ENCODE measurements around the gene LETM1. TPM values are rescaled to one million over a fixed set of nuclear protein-coding genes. Genes with fewer than 3 reads are reported as not detected.

The LETM1 gene
- total and polyA plus RNA-seq, 4 donors, result 6.8 to 25.6 (median 18.9) TPM

DNA sequence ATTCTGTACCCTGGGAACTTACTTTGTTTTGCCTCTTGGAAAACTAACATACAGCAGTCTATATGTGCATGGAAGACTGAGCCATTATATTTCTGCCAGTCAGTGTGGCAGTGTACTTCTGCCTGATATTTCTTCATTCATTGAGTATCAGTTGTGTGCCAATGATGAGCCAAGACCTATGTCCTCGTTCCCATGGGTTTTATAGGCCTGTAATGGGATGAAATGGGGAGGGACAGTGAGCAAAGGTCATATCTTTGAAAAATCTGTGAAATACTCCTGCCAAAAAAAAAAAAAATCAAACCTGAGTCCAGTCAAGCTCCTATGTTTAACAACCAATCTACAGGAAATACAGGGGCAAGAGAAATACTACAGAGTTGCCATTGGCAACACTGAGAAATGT lies 24.4 kb upstream of the LETM1 start:
- Histone ChIP-seq H3K36me3 (ENCODE audit: control insufficient read depth in 1 of 2, insufficient read depth in 2 of 2, low read length in 1 of 2) (no peaks in the 10 kb centered on the region), H3K9me3 (ENCODE audit: control insufficient read depth, low read length) (no peaks in the 10 kb centered on the region), H3K4me1 (ENCODE audit: control insufficient read depth in 1 of 2, insufficient read depth in 2 of 2, low read length in 2 of 2) (no peaks in the 10 kb centered on the region), H3K27me3 (ENCODE audit: control insufficient read depth in 1 of 2, insufficient read depth in 2 of 2, low read length in 1 of 2) (no peaks in the 10 kb centered on the region), H3K4me3 (ENCODE audit: low read length in 2 of 2) (no peak overlapping the region), H3K27ac (ENCODE audit: low read depth in 1 of 2, low read length in 2 of 2) (no peak overlapping the region)
- intact Hi-C loops (cut with DNase I), result no loop called here
- no peak for DNase-seq
- no peak for ATAC-seq (ENCODE audit: low FRiP score)
- 82 to 92% methylated on average over 1 of the region's 1 CpG for WGBS, 2 donors

- Histone ChIP-seq H3K4me3 (ENCODE audit: low read length in 2 of 2) (no peak overlapping the region), H3K9me3 (ENCODE audit: control insufficient read depth, low read length) (no peaks in the 10 kb centered on the region), H3K4me1 (ENCODE audit: control insufficient read depth in 1 of 2, insufficient read depth in 2 of 2, low read length in 2 of 2) (no peaks in the 10 kb centered on the region), H3K27ac (ENCODE audit: low read depth in 1 of 2, low read length in 2 of 2) (no peak overlapping the region), H3K27me3 (ENCODE audit: control insufficient read depth in 1 of 2, insufficient read depth in 2 of 2, low read length in 1 of 2) (no peaks in the 10 kb centered on the region), H3K36me3 (ENCODE audit: control insufficient read depth in 1 of 2, insufficient read depth in 2 of 2, low read length in 1 of 2) (no peaks in the 10 kb centered on the region)
- ATAC-seq (ENCODE audit: low FRiP score) (no peak), DNase-seq (peak in 1 of 2 donors; percentile 9)
- WGBS, 2 donors, result 91 to 93% methylated on average over 4 of the region's 4 CpGs
- intact Hi-C loops (cut with DNase I), result no loop called here
Observed at GRCh38 chr4:1879485-1879884, 23.5 kb upstream of the LETM1 start.

- H3K4me3 ChIP-seq (ENCODE audit: low read length in 2 of 2), result no peak overlapping the region
- 92 to 96% methylated on average over 3 of the region's 3 CpGs for whole genome bisulfite sequencing, 2 donors
- no peaks in the 10 kb centered on the region for H3K27me3 ChIP-seq (ENCODE audit: control insufficient read depth in 1 of 2, insufficient read depth in 2 of 2, low read length in 1 of 2)
- no peaks in the 10 kb centered on the region for H3K4me1 ChIP-seq (ENCODE audit: control insufficient read depth in 1 of 2, insufficient read depth in 2 of 2, low read length in 2 of 2)
- ATAC-seq (ENCODE audit: low FRiP score) (no peak), DNase-seq (peak in 1 of 2 donors; percentile 5)
- H3K36me3 ChIP-seq (ENCODE audit: control insufficient read depth in 1 of 2, insufficient read depth in 2 of 2, low read length in 1 of 2), result no peaks in the 10 kb centered on the region
- intact Hi-C loops (cut with DNase I), result no loop called here
- no peaks in the 10 kb centered on the region for H3K9me3 ChIP-seq (ENCODE audit: control insufficient read depth, low read length)
- H3K27ac ChIP-seq (ENCODE audit: low read depth in 1 of 2, low read length in 2 of 2), result no peak overlapping the region
Observed at GRCh38 chr4:1874201-1874600, 18.2 kb upstream of the LETM1 start.

GRCh38 chr4:1873776-1874175 lies 17.8 kb upstream of the LETM1 start:
- intact Hi-C loops (cut with DNase I), result no loop called here
- no peak overlapping the region for H3K27ac ChIP-seq (ENCODE audit: low read depth in 1 of 2, low read length in 2 of 2)
- H3K9me3 ChIP-seq (ENCODE audit: control insufficient read depth, low read length), result no peaks in the 10 kb centered on the region
- H3K36me3 ChIP-seq (ENCODE audit: control insufficient read depth in 1 of 2, insufficient read depth in 2 of 2, low read length in 1 of 2), result no peaks in the 10 kb centered on the region
- 79 to 87% methylated on average over 3 of the region's 3 CpGs for WGBS, 2 donors
- H3K4me1 ChIP-seq (ENCODE audit: control insufficient read depth in 1 of 2, insufficient read depth in 2 of 2, low read length in 2 of 2), result no peaks in the 10 kb centered on the region
- DNase-seq (peak; percentile 1 to 2), ATAC-seq (ENCODE audit: low FRiP score) (no peak)
- no peak overlapping the region for H3K4me3 ChIP-seq (ENCODE audit: low read length in 2 of 2)
- H3K27me3 ChIP-seq (ENCODE audit: control insufficient read depth in 1 of 2, insufficient read depth in 2 of 2, low read length in 1 of 2), result no peaks in the 10 kb centered on the region

- H3K4me3 ChIP-seq (ENCODE audit: low read length in 2 of 2), result no peak overlapping the region
Observed at GRCh38 chr4:1873291-1873690, 17.3 kb upstream of the LETM1 start.

GRCh38 chr4:1872870-1873269 lies 16.9 kb upstream of the LETM1 start:
- Histone ChIP-seq H3K27me3 (ENCODE audit: control insufficient read depth in 1 of 2, insufficient read depth in 2 of 2, low read length in 1 of 2) (no peaks in the 10 kb centered on the region), H3K27ac (ENCODE audit: low read depth in 1 of 2, low read length in 2 of 2) (no peak overlapping the region), H3K36me3 (ENCODE audit: control insufficient read depth in 1 of 2, insufficient read depth in 2 of 2, low read length in 1 of 2) (no peaks in the 10 kb centered on the region), H3K4me3 (ENCODE audit: low read length in 2 of 2) (peak overlapping the region in 1 of 2 donors; percentile 12), H3K4me1 (ENCODE audit: control insufficient read depth in 1 of 2, insufficient read depth in 2 of 2, low read length in 2 of 2) (no peaks in the 10 kb centered on the region), H3K9me3 (ENCODE audit: control insufficient read depth, low read length) (no peaks in the 10 kb centered on the region)
- no peak for ATAC-seq (ENCODE audit: low FRiP score)
- DNase-seq, result no peak
- WGBS, 2 donors, result 21 to 27% methylated on average over 3 of the region's 3 CpGs
- intact Hi-C loops (cut with DNase I), result no loop called here

More at GRCh38 chr4:1873291-1873690, 17.3 kb upstream of the LETM1 start:
- 61 to 65% methylated on average over 4 of the region's 4 CpGs for WGBS, 2 donors
- intact Hi-C loops (cut with DNase I), result no loop called here
- Histone ChIP-seq H3K27ac (ENCODE audit: low read depth in 1 of 2, low read length in 2 of 2) (no peak overlapping the region), H3K36me3 (ENCODE audit: control insufficient read depth in 1 of 2, insufficient read depth in 2 of 2, low read length in 1 of 2) (no peaks in the 10 kb centered on the region), H3K27me3 (ENCODE audit: control insufficient read depth in 1 of 2, insufficient read depth in 2 of 2, low read length in 1 of 2) (no peaks in the 10 kb centered on the region), H3K4me1 (ENCODE audit: control insufficient read depth in 1 of 2, insufficient read depth in 2 of 2, low read length in 2 of 2) (no peaks in the 10 kb centered on the region), H3K9me3 (ENCODE audit: control insufficient read depth, low read length) (no peaks in the 10 kb centered on the region)
- peak in 1 of 2 donors; percentile 7 for DNase-seq
- ATAC-seq (ENCODE audit: low FRiP score), result no peak

DNA sequence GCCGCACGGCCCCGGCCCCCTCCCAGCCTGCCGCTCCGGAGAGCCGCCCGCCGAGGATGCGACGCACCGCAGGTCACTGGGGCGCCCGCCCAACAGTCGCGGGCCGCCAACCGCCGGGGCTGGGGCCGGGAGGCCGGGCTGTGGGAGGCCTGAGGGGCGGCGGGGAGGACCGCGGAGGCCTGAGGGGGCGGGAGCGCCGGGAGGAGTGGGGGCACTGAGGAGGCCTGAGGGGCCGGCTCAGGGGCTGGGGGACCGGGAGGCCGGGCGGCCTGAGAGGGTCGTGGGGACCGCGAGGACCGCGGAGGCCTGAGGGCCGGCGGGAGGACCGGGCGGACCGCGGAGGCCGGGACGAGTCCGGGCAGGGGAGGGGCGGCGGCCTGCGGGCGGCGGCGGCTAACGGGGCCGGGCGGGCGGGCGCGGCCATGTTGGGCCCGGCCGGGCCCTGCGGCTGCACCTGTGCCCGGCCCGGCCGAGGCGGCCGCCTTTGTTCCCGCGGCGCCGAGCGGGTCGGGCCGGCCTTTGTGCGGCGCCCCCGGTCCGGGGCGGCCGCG lies 15.6 kb upstream of the LETM1 start:
- DNase-seq (peak in 1 of 2 donors; percentile 65), ATAC-seq (ENCODE audit: low FRiP score) (peak; percentile 11)
- Histone ChIP-seq H3K36me3 (ENCODE audit: control insufficient read depth in 1 of 2, insufficient read depth in 2 of 2, low read length in 1 of 2) (no peaks in the 10 kb centered on the region), H3K27me3 (ENCODE audit: control insufficient read depth in 1 of 2, insufficient read depth in 2 of 2, low read length in 1 of 2) (no peaks in the 10 kb centered on the region), H3K27ac (ENCODE audit: low read depth in 1 of 2, low read length in 2 of 2) (peak overlapping the region; percentile 30 to 41), H3K4me3 (ENCODE audit: low read length in 2 of 2) (peak overlapping the region; percentile 87 to 100), H3K9me3 (ENCODE audit: control insufficient read depth, low read length) (no peaks in the 10 kb centered on the region), H3K4me1 (ENCODE audit: control insufficient read depth in 1 of 2, insufficient read depth in 2 of 2, low read length in 2 of 2) (no peaks in the 10 kb centered on the region)
- intact Hi-C loops (cut with DNase I), result loop anchor here (2.0 kb wide), 1 partner anchor 15 kb away; the partner anchor contains the start of gene LETM1 (in 2 of the 2)
- 0% methylated on average over 14 to 79 of the region's 79 CpGs for WGBS, 2 donors

- Histone ChIP-seq H3K27me3 (ENCODE audit: control insufficient read depth in 1 of 2, insufficient read depth in 2 of 2, low read length in 1 of 2) (no peaks in the 10 kb centered on the region), H3K4me3 (ENCODE audit: low read length in 2 of 2) (peak within 1 kb of the TSS; percentile 87 to 100), H3K36me3 (ENCODE audit: control insufficient read depth in 1 of 2, insufficient read depth in 2 of 2, low read length in 1 of 2) (no peaks in the 10 kb centered on the region), H3K27ac (ENCODE audit: low read depth in 1 of 2, low read length in 2 of 2) (peak within 1 kb of the TSS; percentile 33 to 95), H3K4me1 (ENCODE audit: control insufficient read depth in 1 of 2, insufficient read depth in 2 of 2, low read length in 2 of 2) (no peaks in the 10 kb centered on the region), H3K9me3 (ENCODE audit: control insufficient read depth, low read length) (no peaks in the 10 kb centered on the region)
- ATAC-seq (ENCODE audit: low FRiP score), result peak; percentile 92
- intact Hi-C loops (cut with DNase I), result loop anchor here (2.0 kb wide), 1 partner anchor 14 kb away; the partner anchor contains the start of gene LETM1 (in 2 of the 2)
- 0 to 1% methylated on average over 61 to 155 of the region's 155 CpGs for WGBS, 2 donors
- DNase-seq, result peak; percentile 92 to 97
Observed at GRCh38 chr4:1870578-1871443, 14.9 kb upstream of the LETM1 start, which contains the start of gene NSD2. Gene NSD2, plus strand, starts transcription at chr4:1871393. Its CDS starts 29,262 bp downstream, at chr4:1900655.
